Activated CD8-positive, alpha-beta memory T cell treated with anti-CD3 and anti-CD28 coated beads, Interleukin-2, amount 50 U/mL, for 24 hours (primary cell): Measurements from ENCODE around the gene SESN3.
"Not testable (repeated sequence)": the region's sequence is repeated elsewhere in the genome, so short reads cannot be mapped to it uniquely, and the experiment has no call there.

Experiments
- DNase-seq: peaks from one replicate; pipeline ENCODE4 v3.0.0-alpha.2; 2020; ENCODE audit errors: extremely low read depth

Gene SESN3

GRCh38 chr11:95251896-95252295, 20.9 kb upstream of the SESN3 start:
- not testable (repeated sequence) for DNase-seq

DNA sequence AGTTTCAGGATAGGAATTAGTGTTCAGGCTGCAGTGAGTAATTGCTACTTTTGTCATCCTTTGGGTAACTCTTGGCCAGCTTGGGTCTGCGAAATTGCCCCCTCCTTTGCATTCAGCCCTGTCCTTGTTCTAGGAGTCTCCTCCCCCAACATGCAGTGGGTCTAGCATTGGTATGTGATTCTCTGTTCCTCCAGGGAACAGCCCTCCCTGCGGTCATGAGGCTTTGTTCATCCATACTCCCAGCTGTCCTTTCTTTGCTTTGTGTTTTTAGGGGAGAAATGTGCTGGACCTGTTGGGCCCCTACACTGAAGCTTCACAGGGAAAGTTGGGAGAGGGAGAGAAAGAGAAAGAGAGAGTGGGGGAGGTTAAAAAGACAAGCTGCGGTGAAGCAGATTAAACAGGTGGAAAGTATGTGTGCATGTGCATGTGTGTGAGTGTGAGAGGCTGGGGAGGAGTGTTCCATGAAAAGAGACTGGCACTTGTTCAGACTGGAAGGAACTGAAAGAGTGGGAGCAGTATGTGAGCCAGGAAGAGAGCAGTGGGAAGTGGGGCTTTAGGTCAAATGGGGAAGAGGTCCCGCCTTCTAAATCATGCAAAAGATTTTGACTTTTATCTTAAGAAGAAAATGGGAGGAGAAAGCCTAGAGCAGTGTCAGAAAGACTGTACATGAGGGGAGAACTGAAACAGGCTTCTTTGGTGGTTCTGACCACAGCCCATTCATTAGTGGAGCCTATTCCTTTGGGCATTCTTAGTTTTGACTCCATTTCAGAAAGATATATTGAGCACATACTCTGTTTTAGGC, 17.9 kb upstream of the SESN3 start:
- DNase-seq: no peak

GRCh38 chr11:95247883-95248282, 16.9 kb upstream of the SESN3 start:
- no peak for DNase-seq

DNA sequence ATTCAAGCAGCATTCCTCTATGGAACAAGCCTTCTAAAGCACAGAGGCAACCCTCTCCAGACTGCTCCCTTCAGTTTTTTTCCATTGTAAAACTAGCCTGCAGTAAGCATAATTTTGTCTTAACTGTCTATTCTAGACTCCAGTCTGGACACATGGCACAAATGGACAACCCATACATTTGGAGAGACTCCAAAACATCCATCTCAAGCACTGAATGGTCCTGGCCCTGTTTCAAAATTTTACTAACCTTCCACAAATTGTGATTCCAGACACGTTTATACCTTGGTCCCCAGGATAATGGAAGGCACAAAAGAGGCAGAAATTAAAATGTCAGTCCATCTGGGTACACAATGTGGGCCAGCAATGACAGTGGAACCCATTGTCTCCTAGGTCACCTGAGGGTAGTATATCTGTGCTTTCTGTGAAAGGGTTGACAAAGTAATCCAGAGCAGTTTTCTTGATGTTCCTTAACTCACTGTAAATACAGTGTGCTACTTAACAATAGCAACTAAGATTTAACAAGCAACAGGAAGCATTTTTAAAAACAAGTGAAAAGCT, 16.2 kb upstream of the SESN3 start:
- DNase-seq: no peak

GRCh38 chr11:95245581-95245980, 14.6 kb upstream of the SESN3 start:
- no peak for DNase-seq

DNA sequence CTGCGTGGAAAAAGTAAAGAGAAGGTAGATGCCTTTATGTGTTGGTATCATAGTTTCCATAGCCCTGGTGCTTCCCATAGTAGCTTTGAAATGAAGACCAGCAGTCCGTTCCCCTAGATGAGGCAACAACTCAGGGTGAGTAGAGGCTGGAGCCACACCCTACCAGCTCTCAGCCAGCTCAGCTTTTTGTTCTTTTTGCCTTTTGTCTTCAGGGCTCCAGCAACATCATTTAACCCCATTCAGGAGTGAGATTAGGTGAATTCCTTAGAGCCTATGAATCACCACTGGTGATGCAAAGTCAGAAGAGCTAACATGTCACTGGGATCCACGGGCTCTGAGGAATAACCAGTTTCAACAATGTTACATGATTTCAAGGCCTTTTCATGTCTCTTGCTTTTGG, 14.0 kb upstream of the SESN3 start:
- no peak for DNase-seq

DNA sequence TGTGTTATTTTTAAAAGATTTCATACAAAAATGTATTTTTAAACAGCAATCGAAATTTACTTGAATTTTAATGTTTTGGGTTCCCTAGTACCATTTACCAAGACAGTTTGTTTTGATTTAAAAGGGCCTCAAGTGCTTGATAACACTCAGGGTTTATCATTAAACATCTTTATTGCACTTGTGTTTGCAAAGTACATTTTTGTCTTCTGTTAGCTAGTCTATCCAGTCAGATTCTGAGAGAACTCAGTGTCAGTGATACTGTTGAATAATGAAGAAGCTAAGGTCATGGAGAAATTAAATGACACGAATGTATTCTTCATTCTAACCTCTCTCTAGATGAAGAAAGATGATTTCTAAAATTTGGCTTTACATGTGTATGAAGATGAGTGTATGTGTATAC, 12.7 kb upstream of the SESN3 start:
- DNase-seq: no peak

GRCh38 chr11:95242845-95243605, 12.0 kb upstream of the SESN3 start:
- DNase-seq: no peak

- DNase-seq: no peak
These were observed 11.3 kb upstream of the SESN3 start for GRCh38 chr11:95242091-95242844.

DNA sequence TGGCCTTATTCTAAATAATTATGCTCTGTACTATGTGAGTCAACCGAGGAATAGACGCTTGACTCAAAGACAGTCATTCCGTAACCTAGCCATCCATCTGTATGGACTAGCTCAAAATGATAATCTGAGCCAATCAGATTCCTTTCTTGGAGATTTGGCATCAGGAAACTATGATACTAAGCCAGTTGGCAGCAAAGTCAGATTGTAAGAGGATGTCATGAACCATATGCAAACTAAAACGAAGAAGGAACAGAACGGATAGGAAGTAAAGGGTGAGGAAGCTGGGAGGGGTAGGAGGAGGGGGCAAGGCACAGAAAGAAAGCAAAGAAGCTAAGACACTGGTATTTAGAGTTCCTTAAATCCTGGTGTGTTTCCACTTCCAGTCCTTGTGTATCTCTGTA, 10.7 kb upstream of the SESN3 start:
- DNase-seq: no peak

DNA sequence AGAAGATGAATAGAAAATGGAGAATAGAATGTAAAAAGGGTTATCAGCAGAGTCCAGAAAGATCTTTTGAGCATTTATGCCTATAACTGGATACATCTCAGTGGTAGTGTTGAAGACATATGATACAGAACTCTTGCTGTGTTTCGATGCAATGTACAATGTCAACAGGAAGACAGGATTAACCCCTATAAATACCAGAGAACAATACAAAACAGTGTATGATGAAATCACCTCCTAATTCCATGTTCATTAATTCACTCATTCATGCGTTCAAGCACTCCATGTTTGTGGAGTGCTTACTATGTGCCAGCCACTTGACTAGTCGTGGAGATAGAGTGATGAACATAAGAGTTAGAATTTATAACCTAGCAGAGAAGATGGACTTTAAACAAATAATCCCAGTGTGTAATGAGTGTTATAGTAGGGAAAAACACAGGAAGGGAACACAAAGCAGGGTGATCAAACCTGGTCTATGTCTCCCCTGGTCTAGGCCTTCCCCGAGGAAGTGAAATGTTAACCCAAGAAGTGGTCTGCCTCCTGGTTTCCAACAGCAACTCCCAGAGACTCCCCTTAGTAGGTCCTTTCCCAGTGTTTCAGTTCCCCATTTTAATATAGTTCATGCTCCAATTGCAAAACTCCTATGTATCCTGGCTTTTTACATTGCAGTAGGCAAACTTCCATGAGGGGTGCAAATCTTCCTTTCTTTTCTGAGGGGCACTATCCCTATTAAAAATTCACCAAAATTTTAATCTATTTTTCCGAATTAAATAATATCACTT, 9.1 kb upstream of the SESN3 start:
- DNase-seq: no peak

- no peak for DNase-seq
These were observed 1.7 kb upstream of the SESN3 start for GRCh38 chr11:95232666-95233065.

DNA sequence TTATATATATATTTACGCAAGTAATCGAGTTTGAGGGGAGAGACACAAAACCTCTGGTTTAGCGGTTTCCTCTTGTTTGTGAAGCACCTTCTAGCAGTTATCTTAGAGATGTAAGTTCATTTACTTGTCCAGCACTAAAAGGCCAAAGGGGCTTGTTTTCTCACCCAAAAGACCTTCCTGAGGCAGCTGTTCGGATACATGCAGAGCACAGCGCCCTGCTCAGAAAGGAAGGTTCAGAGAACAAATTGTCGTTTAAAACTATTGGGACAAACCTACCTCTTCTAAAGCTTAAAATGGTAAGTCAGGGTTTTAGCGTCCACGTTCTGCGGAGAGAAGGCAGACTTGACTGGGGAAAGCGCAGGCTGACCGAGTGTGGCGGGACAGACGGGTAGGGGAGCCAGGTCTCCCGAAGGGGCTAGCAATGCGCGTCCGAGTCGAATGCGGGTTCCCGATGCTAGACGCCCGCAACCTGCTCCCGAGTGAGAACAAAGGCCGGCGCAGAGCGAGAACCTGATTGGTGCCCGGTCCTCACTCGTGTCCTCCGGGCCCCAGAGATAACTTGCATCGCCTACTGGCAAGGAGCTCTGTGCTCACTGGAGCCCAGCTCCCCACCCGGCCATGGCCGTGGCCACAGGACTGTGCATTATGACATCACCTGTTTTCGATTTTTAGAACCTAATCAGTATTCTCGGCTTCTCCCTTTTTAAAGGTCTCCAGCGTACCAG, 1.0 kb upstream of the SESN3 start:
- no peak for DNase-seq

DNA sequence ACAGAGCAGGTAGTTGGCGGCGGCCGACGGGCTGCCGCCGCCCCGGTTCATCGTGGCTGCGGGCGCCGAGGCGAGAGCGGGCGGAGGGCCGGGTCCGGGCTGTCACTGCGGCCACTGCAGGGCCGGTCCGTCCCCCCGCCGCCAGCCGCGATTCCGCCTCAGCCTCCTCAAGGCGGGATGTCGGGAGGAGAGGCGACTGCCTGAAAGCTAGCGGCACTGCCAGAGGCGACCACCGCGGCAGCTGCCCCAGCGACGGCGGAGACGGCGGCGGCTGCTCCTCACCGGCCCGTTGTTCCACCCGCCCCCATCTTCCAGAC, 234 bp downstream of the SESN3 start:
- no peak for DNase-seq

DNA sequence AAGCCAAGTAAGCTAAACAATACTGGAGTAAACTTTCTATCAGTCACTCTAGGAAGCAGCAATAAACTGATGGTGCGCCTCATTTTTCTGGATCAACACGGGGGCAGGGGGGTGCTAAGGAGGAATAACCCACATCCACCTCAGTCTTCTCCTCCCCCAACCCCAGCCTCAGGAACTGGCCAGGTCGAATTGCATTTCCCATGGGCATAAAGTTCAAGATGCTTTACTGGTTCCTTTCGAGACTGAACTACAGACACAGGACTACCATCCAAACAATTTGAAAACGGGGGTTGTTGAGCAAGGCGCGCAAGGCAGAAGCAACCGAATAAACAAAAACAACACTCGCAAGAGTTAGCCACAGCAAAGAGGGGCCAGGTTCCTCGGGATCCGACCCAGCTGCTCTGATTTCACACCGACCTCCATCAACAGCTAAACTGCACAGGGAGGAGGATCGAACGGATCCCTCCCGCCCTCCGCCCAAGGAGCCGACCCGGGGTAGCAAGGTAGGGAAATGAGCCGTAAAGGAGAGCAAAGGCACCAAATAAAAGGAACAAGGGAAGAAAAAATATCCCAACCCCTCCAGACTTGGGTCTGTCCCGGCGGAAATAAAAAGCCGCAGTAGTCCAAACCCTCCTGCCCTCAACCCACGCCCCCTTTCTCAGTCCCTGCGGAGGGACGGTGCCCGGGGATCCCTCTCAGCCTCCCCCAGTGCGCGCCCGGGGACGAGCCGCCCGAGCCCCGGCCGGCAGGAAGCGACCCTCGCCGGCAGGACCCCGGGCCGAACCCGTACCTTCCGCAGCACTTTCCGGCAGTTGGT, 801 bp downstream of the SESN3 start:
- no peak for DNase-seq

GRCh38 chr11:95229199-95229992, 1.6 kb downstream of the SESN3 start:
- no peak for DNase-seq

- DNase-seq: no peak
These were observed 2.8 kb downstream of the SESN3 start for GRCh38 chr11:95228081-95228749.

DNA sequence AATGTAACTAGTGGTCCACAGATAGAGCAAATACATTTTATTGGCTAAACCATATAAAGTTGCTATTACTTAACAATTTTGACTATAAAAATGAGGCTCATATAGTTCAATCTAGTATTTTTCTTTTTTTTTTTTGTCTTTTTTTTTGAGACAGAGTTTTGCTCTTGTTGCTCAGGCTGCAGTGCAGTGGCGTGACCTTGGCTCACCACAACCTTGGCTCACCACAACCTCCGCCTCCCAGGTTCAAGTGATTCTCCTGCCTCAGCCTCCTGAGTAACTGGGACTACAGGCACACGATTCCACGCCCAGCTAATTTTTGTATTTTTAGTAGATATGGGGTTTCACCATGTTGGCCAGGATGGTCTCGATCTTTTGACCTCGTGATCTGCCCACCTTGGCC, 3.9 kb downstream of the SESN3 start:
- not testable (repeated sequence) for DNase-seq

DNA sequence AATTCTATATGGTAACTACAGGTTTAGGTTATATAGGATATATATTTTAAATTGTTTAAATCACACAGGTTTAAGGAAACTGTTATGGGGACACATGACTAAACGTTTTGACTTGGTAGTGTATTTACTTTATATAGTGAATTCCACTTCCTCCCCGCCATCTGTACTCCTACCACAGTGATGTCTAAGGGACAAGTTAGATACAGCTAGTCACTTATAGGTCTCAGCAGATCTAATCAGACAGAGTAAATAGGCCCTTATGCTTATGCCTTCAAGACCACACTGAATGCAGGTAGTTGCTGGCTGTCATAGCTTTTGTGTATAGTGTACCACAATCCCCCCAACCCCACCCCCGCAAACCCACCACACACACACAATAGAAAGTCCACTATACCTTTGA, 8.2 kb downstream of the SESN3 start:
- DNase-seq: no peak
